ENCODE results near the gene MC1R.

Gene MC1R

GRCh38 chr16:89946515-89946914 is 27.9 kb downstream of the MC1R start:
- H3K36me3 ChIP-seq (ENCODE audit: insufficient read depth, low read length), result no peaks in the 10 kb centered on the region
- no peak overlapping the region for H3K4me2 ChIP-seq (ENCODE audit: low read length)
- H3K4me1 ChIP-seq (ENCODE audit: control insufficient read depth, insufficient read depth, low read length), result peaks cover 16% of the 10 kb centered on the region
- H3K4me3 ChIP-seq (ENCODE audit: low read length), result no peak overlapping the region
- H3K9me3 ChIP-seq (replicated peaks; ENCODE audit: low read length), result no peaks in the 10 kb centered on the region
- peaks cover 3% of the 10 kb centered on the region for H3K27me3 ChIP-seq (ENCODE audit: control insufficient read depth, insufficient read depth, low read length)
- no peak overlapping the region for H3K9ac ChIP-seq (ENCODE audit: low read depth, low read length)

- H3K4me2 ChIP-seq (ENCODE audit: low read length), result peak overlapping the region; percentile 95
- H3K4me1 ChIP-seq (ENCODE audit: control insufficient read depth, insufficient read depth, low read length), result peaks cover 16% of the 10 kb centered on the region
- H3K27me3 ChIP-seq (ENCODE audit: control insufficient read depth, insufficient read depth, low read length), result peaks cover 3% of the 10 kb centered on the region
- no peaks in the 10 kb centered on the region for H3K36me3 ChIP-seq (ENCODE audit: insufficient read depth, low read length)
- peak overlapping the region; percentile 78 for H3K9ac ChIP-seq (ENCODE audit: low read depth, low read length)
- H3K4me3 ChIP-seq (ENCODE audit: low read length), result peak overlapping the region; percentile 87
- no peaks in the 10 kb centered on the region for H3K9me3 ChIP-seq (replicated peaks; ENCODE audit: low read length)
Measured at GRCh38 chr16:89949121-89949742, 30.6 kb downstream of the MC1R start.

DNA sequence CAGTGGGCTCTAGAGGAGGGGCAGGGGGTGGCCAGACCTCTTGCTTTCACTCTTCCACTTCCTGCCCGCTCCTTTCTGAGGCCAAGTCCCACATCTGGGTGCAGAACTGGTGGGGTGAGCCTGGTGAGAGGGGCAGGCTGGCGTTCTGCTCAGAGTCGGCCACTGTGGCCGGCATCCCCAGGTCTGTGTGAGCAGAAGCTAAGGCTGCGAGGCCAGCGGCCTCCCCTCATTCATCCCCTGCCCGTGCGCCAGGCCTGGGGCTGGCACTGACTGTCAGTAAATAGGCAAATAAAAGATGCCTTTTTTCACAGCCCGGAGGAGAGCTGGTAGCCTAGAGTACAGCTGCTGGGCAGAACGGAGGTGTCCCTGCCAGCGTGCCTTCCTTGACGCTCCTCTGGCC is 31.1 kb downstream of the MC1R start:
- Histone ChIP-seq H3K9me3 (replicated peaks; ENCODE audit: low read length) (no peaks in the 10 kb centered on the region), H3K4me1 (ENCODE audit: control insufficient read depth, insufficient read depth, low read length) (peaks cover 16% of the 10 kb centered on the region), H3K36me3 (ENCODE audit: insufficient read depth, low read length) (no peaks in the 10 kb centered on the region), H3K9ac (ENCODE audit: low read depth, low read length) (peak overlapping the region; percentile 78), H3K4me3 (ENCODE audit: low read length) (peak overlapping the region; percentile 87), H3K4me2 (ENCODE audit: low read length) (peak overlapping the region; percentile 95), H3K27me3 (ENCODE audit: control insufficient read depth, insufficient read depth, low read length) (peaks cover 3% of the 10 kb centered on the region)

DNA sequence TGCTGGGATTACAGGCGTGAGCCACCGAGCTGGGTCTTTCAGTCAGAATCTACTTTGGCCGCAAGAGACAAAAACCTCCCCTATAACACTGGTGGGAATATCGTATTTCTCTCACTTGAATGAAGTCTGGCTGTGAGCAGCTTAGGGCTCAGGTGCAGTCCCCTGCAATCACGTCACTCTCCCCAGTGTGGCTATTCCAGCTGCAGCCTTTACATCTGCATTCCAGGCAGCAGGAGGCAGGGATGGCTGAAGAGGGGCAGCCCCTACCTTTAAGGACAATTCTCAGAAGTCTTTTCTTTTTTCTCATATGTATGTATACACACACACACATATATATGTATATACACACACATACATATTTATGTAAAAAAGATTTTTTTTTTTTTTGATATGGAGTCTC is 32.8 kb downstream of the MC1R start:
- Histone ChIP-seq H3K4me3 (ENCODE audit: low read length) (no peak overlapping the region), H3K27me3 (ENCODE audit: control insufficient read depth, insufficient read depth, low read length) (no peaks in the 10 kb centered on the region), H3K4me2 (ENCODE audit: low read length) (no peak overlapping the region), H3K9ac (ENCODE audit: low read depth, low read length) (no peak overlapping the region), H3K9me3 (replicated peaks; ENCODE audit: low read length) (no peaks in the 10 kb centered on the region), H3K36me3 (ENCODE audit: insufficient read depth, low read length) (peaks cover 4% of the 10 kb centered on the region), H3K4me1 (ENCODE audit: control insufficient read depth, insufficient read depth, low read length) (peaks cover 16% of the 10 kb centered on the region)

DNA sequence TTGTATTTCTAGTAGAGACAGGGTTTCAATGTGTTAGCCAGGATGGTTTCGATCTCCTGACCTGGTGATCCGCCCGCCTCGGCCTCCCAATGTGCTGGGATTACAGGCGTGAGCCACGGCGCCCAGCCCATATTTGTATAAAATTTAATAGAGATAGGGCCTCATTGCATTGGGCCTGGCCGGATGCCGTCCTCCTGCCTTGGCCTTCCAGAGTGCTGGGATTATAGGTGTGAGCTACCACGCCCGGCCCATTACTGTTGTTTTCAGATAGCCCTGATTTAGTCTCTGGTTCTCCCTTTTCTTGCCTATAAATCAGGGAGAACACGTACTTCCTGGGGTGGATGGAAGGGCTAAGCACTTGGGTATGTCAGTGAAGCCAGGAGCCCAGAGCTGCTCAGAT is 33.4 kb downstream of the MC1R start:
- H3K36me3 ChIP-seq (ENCODE audit: insufficient read depth, low read length), result peaks cover 9% of the 10 kb centered on the region
- H3K4me1 ChIP-seq (ENCODE audit: control insufficient read depth, insufficient read depth, low read length), result peaks cover 16% of the 10 kb centered on the region
- no peak overlapping the region for H3K4me3 ChIP-seq (ENCODE audit: low read length)
- no peak overlapping the region for H3K9ac ChIP-seq (ENCODE audit: low read depth, low read length)
- no peaks in the 10 kb centered on the region for H3K9me3 ChIP-seq (replicated peaks; ENCODE audit: low read length)
- H3K27me3 ChIP-seq (ENCODE audit: control insufficient read depth, insufficient read depth, low read length), result no peaks in the 10 kb centered on the region
- H3K4me2 ChIP-seq (ENCODE audit: low read length), result no peak overlapping the region

GRCh38 chr16:89952551-89952950 is 33.9 kb downstream of the MC1R start:
- Histone ChIP-seq H3K9ac (ENCODE audit: low read depth, low read length) (no peak overlapping the region), H3K36me3 (ENCODE audit: insufficient read depth, low read length) (peaks cover 13% of the 10 kb centered on the region), H3K27me3 (ENCODE audit: control insufficient read depth, insufficient read depth, low read length) (no peaks in the 10 kb centered on the region), H3K4me3 (ENCODE audit: low read length) (no peak overlapping the region), H3K4me1 (ENCODE audit: control insufficient read depth, insufficient read depth, low read length) (peaks cover 14% of the 10 kb centered on the region), H3K4me2 (ENCODE audit: low read length) (no peak overlapping the region), H3K9me3 (replicated peaks; ENCODE audit: low read length) (no peaks in the 10 kb centered on the region)

GRCh38 chr16:89953671-89954406 is 35.2 kb downstream of the MC1R start:
- Histone ChIP-seq H3K36me3 (ENCODE audit: insufficient read depth, low read length) (peaks cover 25% of the 10 kb centered on the region), H3K4me2 (ENCODE audit: low read length) (no peak overlapping the region), H3K9me3 (replicated peaks; ENCODE audit: low read length) (no peaks in the 10 kb centered on the region), H3K27me3 (ENCODE audit: control insufficient read depth, insufficient read depth, low read length) (no peaks in the 10 kb centered on the region), H3K4me3 (ENCODE audit: low read length) (no peak overlapping the region), H3K4me1 (ENCODE audit: control insufficient read depth, insufficient read depth, low read length) (peaks cover 9% of the 10 kb centered on the region), H3K9ac (ENCODE audit: low read depth, low read length) (no peak overlapping the region)

DNA sequence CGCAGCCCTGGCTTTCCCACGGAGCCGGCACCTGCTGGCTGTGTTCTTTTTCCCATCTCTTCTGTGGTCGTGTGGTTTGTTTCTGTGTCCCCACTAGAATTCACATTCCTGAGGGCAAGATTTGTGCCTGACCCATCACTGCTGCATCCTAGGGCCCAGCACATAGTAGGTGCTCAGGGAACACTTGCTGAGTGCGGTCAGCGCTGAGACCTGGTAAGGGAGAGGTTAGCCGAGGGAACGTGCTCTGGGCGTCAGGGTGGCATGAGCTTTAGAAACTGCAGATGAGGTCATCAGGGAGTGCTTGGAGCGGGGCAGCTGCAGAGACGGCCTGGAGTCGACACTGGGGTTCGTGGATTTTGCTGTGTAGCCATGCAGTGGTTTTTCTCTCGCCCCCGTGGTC is 35.8 kb downstream of the MC1R start:
- no peak overlapping the region for H3K9ac ChIP-seq (ENCODE audit: low read depth, low read length)
- H3K4me1 ChIP-seq (ENCODE audit: control insufficient read depth, insufficient read depth, low read length), result peaks cover 5% of the 10 kb centered on the region

DNA sequence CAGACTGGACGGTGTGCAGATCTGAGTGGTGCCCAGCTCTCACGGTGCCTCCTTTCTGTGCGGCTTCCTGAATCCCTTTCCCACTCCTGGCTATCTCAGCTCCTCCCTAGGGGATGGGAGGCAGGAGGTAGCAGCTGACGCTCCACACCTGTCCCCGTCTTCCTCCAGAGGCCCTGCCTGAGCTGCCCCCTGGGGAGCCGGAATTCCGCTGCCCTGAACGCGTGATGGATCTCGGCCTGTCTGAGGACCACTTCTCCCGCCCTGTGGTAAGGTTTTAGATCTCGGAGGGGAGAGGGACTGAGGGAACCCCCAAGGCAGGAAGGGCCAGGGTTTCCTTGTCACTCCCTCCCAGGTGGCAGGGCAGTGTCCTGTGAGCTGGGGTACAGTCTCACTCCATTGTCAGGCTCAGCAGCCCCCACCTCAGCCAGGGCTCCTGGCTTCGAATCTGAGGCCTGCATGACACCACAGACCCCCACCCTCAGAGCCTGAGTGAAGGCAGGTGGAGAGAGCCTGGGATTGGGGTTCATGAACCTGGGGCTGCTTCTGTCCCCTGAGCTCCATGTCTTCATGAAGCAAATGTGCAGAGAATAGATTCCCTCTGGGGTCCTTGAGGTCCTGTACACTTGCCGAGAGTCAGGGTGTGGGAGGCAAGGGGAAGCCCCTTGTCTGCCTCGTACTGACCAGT is 36.5 kb downstream of the MC1R start:
- peaks cover 30% of the 10 kb centered on the region for H3K36me3 ChIP-seq (ENCODE audit: insufficient read depth, low read length)
- H3K9me3 ChIP-seq (replicated peaks; ENCODE audit: low read length), result no peaks in the 10 kb centered on the region
- no peaks in the 10 kb centered on the region for H3K4me1 ChIP-seq (ENCODE audit: control insufficient read depth, insufficient read depth, low read length)
- H3K27me3 ChIP-seq (ENCODE audit: control insufficient read depth, insufficient read depth, low read length), result no peaks in the 10 kb centered on the region
- no peak overlapping the region for H3K4me3 ChIP-seq (ENCODE audit: low read length)
- H3K9ac ChIP-seq (ENCODE audit: low read depth, low read length), result no peak overlapping the region
- H3K4me2 ChIP-seq (ENCODE audit: low read length), result no peak overlapping the region

More for the DNA sequence above, 35.8 kb downstream of the MC1R start:
- H3K27me3 ChIP-seq (ENCODE audit: control insufficient read depth, insufficient read depth, low read length), result no peaks in the 10 kb centered on the region
- H3K36me3 ChIP-seq (ENCODE audit: insufficient read depth, low read length), result peaks cover 30% of the 10 kb centered on the region
- no peaks in the 10 kb centered on the region for H3K9me3 ChIP-seq (replicated peaks; ENCODE audit: low read length)
- no peak overlapping the region for H3K4me3 ChIP-seq (ENCODE audit: low read length)
- no peak overlapping the region for H3K4me2 ChIP-seq (ENCODE audit: low read length)

DNA sequence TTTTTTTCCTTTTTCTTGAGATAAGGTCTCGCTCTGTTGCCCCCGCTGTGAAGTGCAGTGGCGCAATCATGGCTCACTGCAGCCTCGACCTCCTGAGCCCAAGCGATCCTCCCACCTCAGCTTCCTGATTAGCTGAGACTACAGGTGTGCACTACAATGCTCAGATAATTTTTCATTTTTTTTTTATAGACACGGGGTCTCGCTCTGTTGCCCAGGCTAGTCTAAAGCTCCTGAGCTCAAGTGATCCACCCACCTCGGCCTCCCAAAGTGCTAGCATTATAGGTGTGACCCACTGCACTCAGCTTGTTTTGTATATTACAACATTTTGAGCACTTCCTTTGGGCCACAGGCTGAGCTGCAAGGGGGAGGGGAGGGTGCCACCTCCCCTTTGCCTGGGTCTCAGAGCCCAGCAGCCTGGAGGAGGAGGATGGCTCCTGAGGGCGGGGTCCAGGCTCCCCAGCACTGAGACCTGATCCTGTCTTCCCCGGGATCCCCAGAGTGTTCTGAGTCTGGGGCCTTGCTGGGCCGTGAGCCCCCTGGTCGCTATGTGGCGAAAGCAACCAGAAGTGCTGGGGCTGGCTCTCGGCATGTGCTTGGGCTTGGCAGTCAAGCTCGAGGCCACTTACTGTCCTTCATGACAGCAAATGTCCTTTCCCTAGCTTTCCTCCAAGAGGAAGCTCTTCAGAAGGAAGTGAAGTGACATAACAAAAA is 38.0 kb downstream of the MC1R start:
- Histone ChIP-seq H3K4me3 (ENCODE audit: low read length) (no peak overlapping the region), H3K36me3 (ENCODE audit: insufficient read depth, low read length) (peaks cover 30% of the 10 kb centered on the region), H3K27me3 (ENCODE audit: control insufficient read depth, insufficient read depth, low read length) (no peaks in the 10 kb centered on the region), H3K9ac (ENCODE audit: low read depth, low read length) (no peak overlapping the region), H3K4me2 (ENCODE audit: low read length) (no peak overlapping the region), H3K4me1 (ENCODE audit: control insufficient read depth, insufficient read depth, low read length) (no peaks in the 10 kb centered on the region), H3K9me3 (replicated peaks; ENCODE audit: low read length) (no peaks in the 10 kb centered on the region)

- Histone ChIP-seq H3K27me3 (ENCODE audit: control insufficient read depth, insufficient read depth, low read length) (no peaks in the 10 kb centered on the region), H3K4me1 (ENCODE audit: control insufficient read depth, insufficient read depth, low read length) (no peaks in the 10 kb centered on the region), H3K9ac (ENCODE audit: low read depth, low read length) (no peak overlapping the region), H3K36me3 (ENCODE audit: insufficient read depth, low read length) (peaks cover 30% of the 10 kb centered on the region), H3K4me3 (ENCODE audit: low read length) (no peak overlapping the region), H3K4me2 (ENCODE audit: low read length) (no peak overlapping the region), H3K9me3 (replicated peaks; ENCODE audit: low read length) (no peaks in the 10 kb centered on the region)
Measured at GRCh38 chr16:89957216-89957785, 38.6 kb downstream of the MC1R start.
